HG02943 (cell line): ENCODE measurements around the gene EVA1C.
"Not testable (repeated sequence)": the region's sequence is repeated elsewhere in the genome, so short reads cannot be mapped to it uniquely, and the experiment has no call there.

Source experiments
- ATAC-seq: cut with Tn5 transposase; IDR thresholded peaks from one replicate; pipeline ENCODE4 v1.9.1; 2021; ENCODE audit warnings: mild to moderate bottlenecking, low read depth, moderate library complexity; ENCODE audit not compliant: unreplicated experiment

The EVA1C gene

GRCh38 chr21:32549886-32550285 lies 137.4 kb downstream of the EVA1C start:
- no peak for ATAC-seq

GRCh38 chr21:32554832-32555638 lies 142.5 kb downstream of the EVA1C start:
- ATAC-seq: no peak

- ATAC-seq: no peak
Measured at GRCh38 chr21:32558106-32558505, 145.6 kb downstream of the EVA1C start.

GRCh38 chr21:32559006-32559610 lies 146.6 kb downstream of the EVA1C start:
- ATAC-seq: no peak

- no peak for ATAC-seq
Measured at GRCh38 chr21:32560896-32561295, 148.4 kb downstream of the EVA1C start.

- ATAC-seq: not testable (repeated sequence)
Measured at GRCh38 chr21:32561476-32561875, 149.0 kb downstream of the EVA1C start.

- no peak for ATAC-seq
Measured at GRCh38 chr21:32562426-32562825, 149.9 kb downstream of the EVA1C start.

GRCh38 chr21:32562915-32563314 lies 150.4 kb downstream of the EVA1C start:
- no peak for ATAC-seq
